HG03439 (cell line): ENCODE results near the gene ANKH.
A peak's percentile ranks its signal among the peaks of the same experiment; 100 is the strongest.

Experiments used
- ATAC-seq: cut with Tn5 transposase; IDR thresholded peaks from one replicate; pipeline ENCODE4 v1.9.1; 2021; ENCODE audit warnings: mild to moderate bottlenecking, moderate library complexity; ENCODE audit not compliant: unreplicated experiment

Gene ANKH

DNA sequence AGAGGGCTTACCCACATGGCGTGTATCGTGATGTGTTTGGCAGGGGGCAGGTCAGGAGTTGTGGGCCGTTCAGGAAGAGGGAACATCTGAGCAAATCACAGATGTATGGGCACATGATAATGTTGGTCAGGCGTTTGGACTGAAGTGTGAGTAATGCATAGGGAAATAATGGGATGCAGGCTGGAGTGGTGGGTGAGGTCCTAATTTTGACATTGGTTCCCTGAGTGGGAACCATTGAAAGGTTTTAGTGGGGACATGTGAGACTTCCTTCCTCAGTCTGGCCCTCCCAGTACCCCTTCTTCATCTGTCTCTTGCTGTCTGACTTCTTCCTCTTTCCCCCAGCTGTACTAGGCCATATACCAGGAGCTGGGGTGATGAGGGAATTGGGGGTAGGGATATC is 199.5 kb downstream of the ANKH start:
- ATAC-seq = no peak

DNA sequence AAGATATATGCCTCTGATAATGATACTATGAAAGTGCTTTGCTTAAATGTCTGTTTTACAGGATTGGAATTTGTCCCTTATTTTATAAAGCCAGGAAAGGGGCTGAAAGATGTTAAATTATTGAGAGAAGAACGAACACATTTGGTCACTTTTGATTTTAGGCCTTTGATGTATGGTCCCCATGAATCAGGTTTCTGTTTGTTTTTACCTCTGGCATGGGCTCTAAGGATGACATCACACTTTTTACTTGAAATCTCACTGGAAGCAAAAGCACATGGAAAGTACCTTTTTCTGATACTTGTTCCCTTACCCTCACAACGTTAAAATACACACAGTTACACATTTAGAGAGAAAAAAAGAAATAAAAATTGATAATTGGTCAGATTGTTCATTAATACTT is 200.2 kb downstream of the ANKH start:
- ATAC-seq = no peak

DNA sequence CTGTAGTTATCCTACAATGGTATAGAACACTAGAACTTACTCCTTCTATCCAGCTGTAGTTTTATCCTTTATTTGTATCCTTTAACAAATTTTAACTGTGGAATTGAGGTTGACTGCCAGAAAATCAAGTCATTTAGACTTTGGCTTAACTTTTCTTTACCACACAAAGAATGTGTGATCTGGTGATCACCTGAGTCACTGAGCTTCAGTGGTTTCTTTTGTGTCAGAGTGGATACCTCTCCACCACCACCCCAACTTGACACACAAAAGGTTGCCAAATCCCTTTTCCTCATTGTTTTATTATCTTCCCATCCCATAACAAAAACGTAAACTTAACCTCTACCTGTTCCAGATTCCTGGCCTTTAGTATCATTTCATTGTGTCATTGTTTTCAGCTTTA is 201.6 kb downstream of the ANKH start:
- ATAC-seq = no peak

DNA sequence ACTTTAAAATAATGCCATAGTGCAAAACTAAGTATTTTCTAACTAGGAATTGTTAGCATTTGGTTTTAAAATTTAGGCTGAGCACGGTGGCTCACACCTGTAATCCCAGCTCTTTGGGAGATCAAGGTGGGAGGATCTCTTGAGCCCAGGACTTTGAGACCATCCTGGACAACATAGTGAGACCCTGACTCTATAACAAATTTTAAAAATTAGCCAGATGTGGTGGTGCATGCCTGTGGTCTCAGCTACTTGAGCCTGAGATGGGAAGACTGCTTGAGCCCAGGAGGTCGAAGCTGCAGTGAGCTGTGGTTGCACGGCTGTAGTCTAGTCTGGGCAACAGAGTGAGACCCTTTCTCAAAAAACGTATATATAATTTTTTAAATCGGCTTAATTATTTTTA is 202.2 kb downstream of the ANKH start:
- ATAC-seq = no peak

DNA sequence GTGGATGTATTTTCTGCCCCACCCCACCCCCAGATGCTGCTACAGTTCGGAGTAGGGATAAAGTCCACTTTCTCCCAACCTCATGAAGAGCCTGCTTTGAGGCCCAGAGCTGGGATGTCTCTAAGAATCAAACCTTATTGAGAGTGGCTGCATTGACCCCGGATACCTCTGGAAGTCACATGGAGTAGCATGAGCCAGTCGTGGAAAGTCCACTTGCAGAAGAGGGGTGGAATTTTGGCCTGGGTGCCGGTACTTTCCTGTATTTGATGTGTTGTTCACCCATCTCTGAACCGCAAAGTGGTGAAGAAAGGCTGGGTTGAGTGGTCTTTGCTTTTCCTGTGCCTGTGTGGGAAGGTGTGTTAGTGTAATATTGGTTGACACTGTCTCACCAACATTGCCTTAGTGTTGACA is 203.4 kb downstream of the ANKH start:
- no peak for ATAC-seq

DNA sequence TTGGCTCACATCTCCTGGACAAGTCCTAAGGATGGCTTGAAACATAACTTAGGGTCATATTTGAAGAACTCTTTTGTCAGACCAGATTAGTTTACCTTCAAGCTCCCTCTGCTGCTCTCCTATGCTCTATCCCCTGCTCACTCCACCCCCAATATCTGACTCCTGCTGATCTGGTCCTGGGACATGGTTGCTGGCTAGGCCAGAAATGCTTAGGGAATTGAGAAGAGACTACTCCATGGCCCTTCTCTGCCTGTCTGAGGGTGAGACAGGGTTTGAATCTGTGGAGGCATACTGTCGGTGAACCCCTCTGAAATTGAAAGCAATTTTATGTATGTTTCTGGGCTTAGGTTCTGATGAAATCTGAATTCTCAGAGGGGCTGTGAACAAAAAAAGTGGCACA is 203.8 kb downstream of the ANKH start:
- ATAC-seq = no peak

DNA sequence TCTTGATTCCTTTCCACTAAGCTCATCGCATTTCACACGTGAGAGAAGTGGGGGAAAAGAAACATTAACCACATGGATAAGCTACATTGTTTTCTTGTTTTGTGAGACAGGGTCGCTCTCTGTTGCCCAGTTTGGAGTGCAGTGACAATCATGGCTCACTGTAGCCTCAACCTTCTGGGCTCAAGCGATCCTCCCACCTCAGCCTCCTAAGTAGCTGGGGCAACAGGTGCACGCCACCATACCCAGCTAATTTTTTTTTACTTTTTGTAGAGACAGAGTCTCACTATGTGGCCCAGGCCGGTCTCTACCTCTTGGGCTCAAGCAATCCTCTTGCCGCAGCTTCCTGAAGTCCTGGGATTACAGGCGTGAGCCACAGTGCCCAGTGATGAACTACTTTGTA is 204.3 kb downstream of the ANKH start:
- no peak for ATAC-seq

DNA sequence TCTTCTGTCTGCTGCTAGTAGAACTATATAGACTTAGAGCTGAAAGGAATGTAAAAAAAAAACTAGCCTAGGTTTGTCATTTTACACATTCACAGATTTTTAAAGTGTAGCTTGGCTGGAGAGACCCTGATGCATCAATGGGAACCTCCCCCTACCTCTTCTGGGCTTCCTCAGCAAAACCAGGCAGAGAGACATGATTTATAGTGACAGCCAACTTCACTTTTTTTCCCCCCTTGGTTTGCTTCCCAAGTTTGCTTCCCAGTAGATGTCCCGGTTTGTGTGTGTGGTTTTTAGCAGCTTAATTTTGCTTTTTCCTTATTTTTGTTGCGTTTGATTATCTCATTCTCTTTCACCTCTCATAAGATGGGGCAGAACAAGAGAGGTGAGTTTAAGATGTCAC is 205.2 kb downstream of the ANKH start:
- ATAC-seq = no peak

DNA sequence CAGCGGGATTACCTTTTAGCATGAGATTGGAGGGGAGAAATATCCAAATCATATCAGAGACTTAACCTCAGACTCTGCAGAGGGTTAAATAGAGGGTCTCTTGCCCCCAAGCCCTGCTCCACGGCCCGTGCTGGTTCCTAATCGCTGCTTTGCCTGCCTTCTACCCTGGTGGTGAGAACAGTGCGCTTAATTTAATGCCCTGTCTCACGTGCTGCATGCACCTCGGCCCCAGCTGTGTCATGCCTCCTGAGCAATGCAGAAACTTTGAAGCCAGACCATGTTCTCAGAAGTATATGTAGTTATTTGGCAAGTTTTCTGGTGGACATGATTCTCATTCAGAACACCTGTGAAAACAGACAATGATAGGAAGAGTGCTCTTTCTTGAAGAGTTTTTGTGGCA is 205.6 kb downstream of the ANKH start:
- ATAC-seq = peak; percentile 37

DNA sequence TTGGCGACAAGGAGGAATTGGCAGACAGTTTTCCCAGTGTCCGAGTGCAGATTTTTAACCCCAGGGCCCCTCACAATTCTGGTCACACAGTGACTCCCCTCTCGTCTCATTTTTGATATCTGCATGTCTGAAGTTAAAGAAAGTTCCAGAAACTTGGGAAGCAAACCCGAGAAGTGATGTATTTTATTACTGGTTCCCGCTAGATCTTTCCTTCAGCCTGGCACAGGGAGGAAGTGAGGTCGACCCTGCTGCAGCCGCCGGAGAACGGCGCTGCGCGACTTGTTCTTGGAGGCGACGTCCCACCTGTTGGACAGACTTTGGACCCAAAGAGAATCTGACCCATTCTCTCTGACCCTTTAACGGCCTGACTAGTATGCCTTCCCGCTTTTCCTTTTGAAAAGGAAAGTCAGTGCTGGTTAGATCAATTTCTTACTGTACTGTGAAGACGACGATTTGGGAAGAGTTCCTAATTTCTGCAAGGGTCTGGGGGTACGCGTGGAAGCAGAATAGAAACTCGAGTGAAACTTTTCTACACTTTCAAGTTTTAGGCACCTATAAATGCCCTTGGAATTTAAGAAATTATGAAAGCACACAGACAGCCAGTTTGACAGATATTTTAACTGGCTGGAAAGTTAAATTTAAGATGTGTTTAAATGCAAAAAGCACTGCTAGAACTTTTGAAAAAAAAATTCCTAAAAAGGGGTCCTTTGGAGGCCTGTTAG is 206.3 kb downstream of the ANKH start:
- no peak for ATAC-seq

DNA sequence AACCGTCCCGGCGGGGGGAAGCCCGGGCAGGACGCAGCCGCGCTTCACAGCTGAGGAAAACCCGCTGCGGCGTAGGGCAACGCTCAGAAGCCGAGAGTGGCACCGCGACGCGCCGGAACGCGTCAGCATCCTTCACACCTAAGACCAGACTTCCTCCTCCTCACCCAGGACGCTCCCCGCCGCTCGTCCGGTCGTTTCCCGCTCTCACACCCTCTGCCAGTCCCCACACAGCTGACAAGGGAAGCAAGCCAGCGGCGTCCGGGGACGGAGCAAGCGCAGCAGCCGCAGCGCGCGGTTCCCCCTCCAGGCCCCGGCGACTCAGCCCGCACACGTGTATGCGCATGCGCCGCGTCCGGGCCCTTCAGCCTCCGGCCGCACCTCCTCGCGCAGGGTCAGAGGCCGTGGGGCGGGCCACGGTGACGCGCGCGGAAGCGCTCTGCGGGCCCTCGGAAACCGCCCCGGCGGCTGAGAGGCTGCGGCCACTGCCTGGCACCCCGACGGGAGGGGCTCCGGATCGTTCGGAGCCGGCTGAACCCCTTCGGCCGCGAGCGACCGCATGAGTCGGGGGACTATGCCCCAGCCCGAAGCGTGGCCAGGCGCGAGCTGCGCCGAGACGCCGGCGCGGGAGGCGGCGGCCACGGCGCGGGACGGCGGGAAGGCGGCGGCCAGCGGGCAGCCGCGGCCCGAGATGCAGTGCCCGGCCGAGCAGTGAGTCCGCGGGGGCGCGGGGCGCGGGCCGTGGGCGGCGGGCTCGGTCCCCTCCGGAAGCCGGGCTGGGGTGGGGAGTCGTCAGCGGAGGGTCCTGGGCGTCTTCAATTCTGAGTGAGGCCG is 207.1 kb downstream of the ANKH start, which contains the start of gene OTULIN:
TSS of gene OTULIN (plus strand) at position 449 of the 831 bp plus-strand sequence. CDS start at position 557, 108 bp downstream.
- peak; percentile 73 for ATAC-seq

DNA sequence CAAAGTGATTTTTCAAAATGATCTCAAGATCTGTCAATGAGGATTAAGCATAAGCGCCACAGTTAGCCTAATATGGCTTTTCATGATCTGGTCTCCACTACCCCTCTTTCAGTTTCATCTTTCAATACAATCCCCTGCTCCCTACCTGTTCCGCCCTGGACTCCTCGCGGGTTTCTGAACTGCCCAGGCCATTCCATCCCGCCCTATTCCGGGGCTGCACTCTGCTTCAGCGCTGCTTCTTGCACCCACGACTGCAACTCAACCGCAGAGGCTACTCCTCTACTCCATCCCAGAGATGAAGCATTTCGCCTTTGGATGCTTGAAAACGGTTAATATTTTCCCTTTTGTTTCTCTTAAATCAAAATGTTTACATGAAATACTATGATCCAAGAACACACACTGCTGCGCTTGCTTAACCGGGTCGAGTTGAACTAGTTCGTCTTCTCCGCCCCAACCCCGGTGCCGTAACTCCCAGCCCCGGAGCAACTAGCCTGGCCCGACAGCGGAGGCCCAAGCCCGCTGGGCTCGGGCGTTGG is 207.8 kb downstream of the ANKH start:
- ATAC-seq = peak; percentile 14

DNA sequence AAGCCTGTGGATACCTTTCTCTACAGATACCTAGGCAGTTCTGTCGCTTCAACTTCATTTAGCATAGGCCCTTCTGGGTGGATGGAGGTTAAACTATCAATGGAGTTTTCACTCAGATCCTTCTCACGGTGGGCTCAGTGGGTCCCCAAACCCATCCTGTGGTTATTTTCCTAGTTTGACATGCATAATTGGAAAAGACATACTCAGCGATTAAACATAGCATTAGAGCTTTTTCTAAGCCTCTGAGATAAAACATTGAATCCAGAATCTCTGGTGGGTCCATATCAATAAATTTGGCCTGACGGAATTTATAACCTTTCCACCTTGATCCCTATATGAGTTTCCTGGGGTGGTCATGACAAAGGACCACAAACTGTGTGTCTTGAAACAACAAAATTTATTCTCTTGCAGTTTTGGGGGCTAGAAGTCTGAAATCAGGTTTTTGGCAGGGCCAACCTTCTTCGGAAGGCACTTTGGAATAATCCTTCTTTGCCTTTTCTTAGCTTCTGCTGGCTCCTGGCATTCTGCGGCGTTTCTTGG is 208.8 kb downstream of the ANKH start:
- no peak for ATAC-seq

DNA sequence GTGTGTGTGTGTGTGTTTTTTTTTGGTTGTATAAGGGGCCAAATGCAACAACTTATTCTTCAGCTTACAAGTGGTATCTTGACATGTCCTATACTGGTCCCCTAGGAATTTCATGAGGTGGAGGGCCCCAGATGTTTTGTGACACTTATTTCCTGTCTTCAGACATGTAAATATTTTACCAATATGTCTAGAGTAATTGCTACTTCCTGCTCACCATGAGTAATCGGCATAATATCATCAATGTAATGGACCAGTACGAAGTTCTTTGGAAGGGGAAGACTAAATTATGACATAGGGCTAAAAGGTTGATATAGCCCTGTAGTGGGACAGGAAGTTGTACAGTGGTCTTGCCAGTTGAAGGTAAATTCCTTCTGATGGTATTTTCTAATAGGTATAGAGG is 210.7 kb downstream of the ANKH start:
- ATAC-seq = no peak

DNA sequence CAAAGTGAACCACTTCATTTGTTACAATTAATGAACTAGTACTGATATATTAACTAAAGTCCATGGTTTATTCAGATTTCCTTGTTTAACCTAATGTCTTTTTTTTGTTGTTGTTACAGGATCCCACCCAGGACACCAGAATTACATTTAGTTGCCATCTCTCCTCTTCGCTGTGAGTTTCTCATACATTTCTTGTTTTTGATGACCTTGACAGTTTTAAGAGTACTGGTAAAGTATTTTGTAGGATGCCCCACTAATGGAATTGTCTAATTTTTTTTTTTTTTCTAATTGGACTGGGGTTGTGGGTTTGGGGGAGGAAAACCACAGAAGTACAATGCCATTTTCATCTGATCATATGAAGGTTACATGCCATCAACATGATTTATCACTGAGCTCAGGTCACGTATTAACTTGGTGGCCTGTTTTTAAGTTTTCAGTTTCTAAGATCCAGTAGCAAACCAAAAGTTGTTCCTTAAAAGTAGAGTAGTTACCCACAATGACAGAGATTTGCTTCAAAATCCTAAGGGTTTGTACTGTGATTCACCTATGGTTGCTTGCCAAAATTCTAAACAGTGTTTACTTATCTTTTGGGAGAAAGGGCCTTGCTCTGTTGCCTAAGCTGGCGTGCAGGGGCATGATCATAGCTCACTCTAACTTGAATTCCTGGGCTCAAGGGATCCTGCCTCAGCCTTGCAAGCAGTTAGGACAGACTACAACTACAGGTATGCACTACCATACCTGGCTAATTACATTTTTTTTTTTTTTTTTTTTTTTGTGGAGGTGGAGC is 211.6 kb downstream of the ANKH start:
- no peak for ATAC-seq

DNA sequence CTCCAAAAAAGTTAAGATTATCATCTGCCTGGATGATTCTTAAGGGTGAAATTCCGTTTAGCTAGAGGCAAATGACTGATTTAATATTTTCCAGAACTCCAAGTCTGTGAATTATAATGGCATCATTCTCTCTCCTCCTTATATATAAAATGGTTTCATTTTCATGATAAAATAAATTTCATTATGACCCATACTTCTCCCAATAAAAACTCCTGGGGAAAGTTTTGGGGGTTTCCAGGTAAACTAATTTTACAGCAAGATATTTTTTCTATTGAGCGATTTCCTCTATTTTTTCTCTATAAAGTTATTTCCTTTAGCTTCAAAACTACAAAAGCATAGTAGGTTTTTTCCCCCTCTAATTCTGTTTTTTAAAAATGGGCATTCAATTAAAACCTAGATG is 214.7 kb downstream of the ANKH start:
- ATAC-seq = no peak

DNA sequence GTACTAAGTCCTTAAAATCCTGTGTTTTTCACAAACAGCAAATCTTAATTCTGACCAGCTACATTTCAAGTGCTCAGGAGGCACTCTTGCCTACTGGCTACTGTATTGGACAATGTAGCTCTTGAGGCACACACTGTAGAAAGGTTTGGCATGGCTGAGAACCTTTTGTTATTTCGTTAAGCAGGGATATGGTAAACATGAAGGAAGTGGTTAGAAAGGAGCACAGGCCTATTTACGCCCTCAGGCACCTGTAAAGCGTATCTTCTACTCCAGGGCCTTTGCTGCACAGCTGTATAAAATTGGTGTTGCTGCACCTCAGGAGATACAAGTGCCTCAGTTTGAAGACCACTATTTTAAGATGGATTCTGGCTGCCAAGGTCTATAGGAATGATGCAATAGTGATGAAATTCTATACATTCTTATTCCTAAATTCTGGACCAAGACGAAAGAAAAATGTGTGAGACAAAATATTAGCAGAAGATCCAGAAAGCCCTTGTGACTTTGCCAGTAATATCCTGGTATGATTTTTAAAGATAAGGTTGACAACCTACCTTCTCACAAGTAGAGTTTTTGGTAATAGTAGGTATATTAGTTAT is 216.3 kb downstream of the ANKH start:
- ATAC-seq = no peak
